PFSK-1 (cell line): ENCODE data around the gene LRRC37B.

Source experiments
- FOXP2 ChIP-seq: optimal IDR thresholded peaks from 2 replicates; pipeline ENCODE3; 2011; ENCODE audit warnings: borderline replicate concordance, control low read depth, inconsistent platforms; ENCODE audit not compliant: insufficient read depth; ENCODE audit errors: extremely low read length, extremely low read depth
- POLR2AphosphoS5 ChIP-seq: IDR thresholded peaks from 2 replicates; pipeline ENCODE4 v1.6.1; 2012; ENCODE audit warnings: low read depth, mild to moderate bottlenecking, control low read depth, low read length, moderate library complexity
- REST ChIP-seq, 2 experiments: IDR thresholded peaks; 2 replicates each; pipeline versions ENCODE4 v1.6.1 to v1.8.0; 2011 to 2012; ENCODE audit warnings: low read depth in 2 of 2, low read length in 2 of 2, control low read depth in 1 of 2, inconsistent platforms in 1 of 2, mild to moderate bottlenecking in 1 of 2, moderate library complexity in 1 of 2; ENCODE audit not compliant: insufficient read depth in 1 of 2
- SIN3A ChIP-seq: IDR thresholded peaks from 2 replicates; pipeline ENCODE4 v1.6.1; 2012; ENCODE audit warnings: mild to moderate bottlenecking, low read length, moderate library complexity, borderline replicate concordance; ENCODE audit not compliant: insufficient read depth
- TAF1 ChIP-seq: IDR thresholded peaks from 2 replicates; pipeline ENCODE4 v1.6.1; 2012; ENCODE audit warnings: low read length, control low read depth, borderline replicate concordance; ENCODE audit not compliant: insufficient read depth

Gene LRRC37B

GRCh38 chr17:32020943-32021614 lies 13.9 kb downstream of the LRRC37B start:
- TF ChIP-seq POLR2AphosphoS5 = no peak
- TF ChIP-seq TAF1 = no peak
- TF ChIP-seq REST (IDR thresholded peaks at IDR 0.05; ENCODE audit: insufficient read depth in 1 of 2, low read depth in 2 of 2, low read length in 2 of 2) = no peak
- no peak for TF ChIP-seq FOXP2
- TF ChIP-seq SIN3A = no peak

DNA sequence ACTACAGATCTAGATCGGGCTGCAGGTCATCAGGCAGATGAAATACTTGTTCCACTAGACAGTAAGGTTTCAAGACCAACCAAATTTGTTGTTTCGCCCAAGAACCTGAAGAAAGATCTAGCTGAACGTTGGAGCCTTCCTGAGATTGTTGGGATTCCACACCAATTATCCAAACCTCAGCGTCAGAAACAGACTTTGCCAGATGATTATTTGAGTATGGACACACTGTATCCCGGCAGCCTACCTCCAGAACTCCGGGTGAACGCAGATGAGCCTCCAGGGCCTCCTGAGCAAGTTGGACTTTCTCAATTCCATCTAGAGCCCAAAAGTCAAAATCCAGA lies 14.4 kb downstream of the LRRC37B start:
- TF ChIP-seq FOXP2 = no peak

- TF ChIP-seq POLR2AphosphoS5 (no peak), REST (IDR thresholded peaks at IDR 0.05; ENCODE audit: insufficient read depth in 1 of 2, low read depth in 2 of 2, low read length in 2 of 2) (no peak), FOXP2 (no peak), TAF1 (no peak), SIN3A (no peak)
Observed at GRCh38 chr17:32033223-32033622, 26.0 kb downstream of the LRRC37B start.

- TF ChIP-seq POLR2AphosphoS5 (no peak), SIN3A (no peak), REST (IDR thresholded peaks at IDR 0.05; ENCODE audit: insufficient read depth in 1 of 2, low read depth in 2 of 2, low read length in 2 of 2) (no peak), TAF1 (no peak), FOXP2 (no peak)
Observed at GRCh38 chr17:32099686-32100085, 92.5 kb downstream of the LRRC37B start.

GRCh38 chr17:32100971-32101631 lies 93.9 kb downstream of the LRRC37B start:
- no peak for TF ChIP-seq TAF1
- no peak for TF ChIP-seq SIN3A
- no peak for TF ChIP-seq POLR2AphosphoS5
- TF ChIP-seq REST (IDR thresholded peaks at IDR 0.05; ENCODE audit: insufficient read depth in 1 of 2, low read depth in 2 of 2, low read length in 2 of 2) = no peak
- TF ChIP-seq FOXP2 = no peak
